ENCODE results near the gene LRRC7.
A peak's percentile ranks its signal among the peaks of the same experiment; 100 is the strongest.

LRRC7 gene

GRCh38 chr1:69691179-69691578 is 123.5 kb downstream of the LRRC7 start:
- H3K27me3 ChIP-seq (ENCODE audit: insufficient read depth, insufficient read length) = no peaks in the 10 kb centered on the region
- DNase-seq (ENCODE audit: low read depth, low spot score) = no peak
- no peak overlapping the region for H3K9ac ChIP-seq (ENCODE audit: insufficient read length, low read depth)
- no peaks in the 10 kb centered on the region for H3K36me3 ChIP-seq (ENCODE audit: insufficient read depth, insufficient read length, low read length)
- peaks cover 10% of the 10 kb centered on the region for H3K9me3 ChIP-seq (ENCODE audit: insufficient read depth, low read length)
- no peaks in the 10 kb centered on the region for H3K4me1 ChIP-seq (ENCODE audit: insufficient read depth, insufficient read length)
- no peak overlapping the region for H3K4me3 ChIP-seq (ENCODE audit: insufficient read length, low read depth)
- no peak for TF ChIP-seq YY1 (IDR thresholded peaks at IDR 0.05; ENCODE audit: insufficient read depth, insufficient read length)

DNA sequence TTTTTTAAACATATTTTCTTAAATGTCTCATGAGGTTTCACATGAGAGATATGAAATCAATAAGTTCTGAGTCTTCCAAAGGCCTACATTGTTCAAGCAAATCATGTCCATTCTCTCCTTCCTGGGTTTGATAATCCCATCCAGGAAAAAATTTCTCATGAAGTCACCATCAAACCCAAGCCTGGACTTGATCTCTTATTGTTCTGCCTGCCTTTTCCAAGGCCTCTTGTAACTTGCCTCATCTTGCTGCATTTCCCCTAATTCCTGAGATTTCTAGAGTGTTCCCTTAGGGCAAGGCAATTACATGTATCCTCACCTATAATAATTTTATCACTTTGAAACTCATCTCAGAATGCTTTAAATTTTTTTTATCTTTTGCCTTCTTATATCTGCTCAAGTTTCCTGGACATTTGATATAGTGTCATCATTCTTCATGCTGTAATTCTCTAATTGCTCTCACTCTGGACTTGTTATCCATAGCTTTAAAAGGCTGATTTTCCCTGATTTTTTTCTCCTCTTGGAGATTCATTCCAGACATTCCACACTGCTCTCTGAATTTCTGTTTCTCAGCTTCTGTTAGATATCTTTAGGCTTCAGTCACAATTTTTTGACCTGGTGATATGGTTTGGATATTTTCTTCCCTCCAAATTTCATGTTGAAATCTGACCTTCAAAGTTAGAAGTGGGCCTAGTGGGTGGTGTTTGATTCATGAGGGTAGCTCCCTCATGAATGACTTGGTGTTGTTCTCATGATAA is 126.4 kb downstream of the LRRC7 start:
- H3K36me3 ChIP-seq (ENCODE audit: insufficient read depth, insufficient read length, low read length) = no peaks in the 10 kb centered on the region
- no peaks in the 10 kb centered on the region for H3K9me3 ChIP-seq (ENCODE audit: insufficient read depth, low read length)
- H3K4me1 ChIP-seq (ENCODE audit: insufficient read depth, insufficient read length) = no peaks in the 10 kb centered on the region
- H3K27me3 ChIP-seq (ENCODE audit: insufficient read depth, insufficient read length) = no peaks in the 10 kb centered on the region
- H3K9ac ChIP-seq (ENCODE audit: insufficient read length, low read depth) = no peak overlapping the region
- TF ChIP-seq YY1 (IDR thresholded peaks at IDR 0.05; ENCODE audit: insufficient read depth, insufficient read length) (no peak), ZNF274 (IDR thresholded peaks at IDR 0.05; ENCODE audit: low read depth, low read length) (no peak), SUZ12 (IDR thresholded peaks at IDR 0.05; ENCODE audit: extremely low read depth, insufficient read depth, insufficient read length) (no peak)
- H3K4me3 ChIP-seq (ENCODE audit: insufficient read length, low read depth) = no peak overlapping the region
- DNase-seq (ENCODE audit: low read depth, low spot score) = no peak

DNA sequence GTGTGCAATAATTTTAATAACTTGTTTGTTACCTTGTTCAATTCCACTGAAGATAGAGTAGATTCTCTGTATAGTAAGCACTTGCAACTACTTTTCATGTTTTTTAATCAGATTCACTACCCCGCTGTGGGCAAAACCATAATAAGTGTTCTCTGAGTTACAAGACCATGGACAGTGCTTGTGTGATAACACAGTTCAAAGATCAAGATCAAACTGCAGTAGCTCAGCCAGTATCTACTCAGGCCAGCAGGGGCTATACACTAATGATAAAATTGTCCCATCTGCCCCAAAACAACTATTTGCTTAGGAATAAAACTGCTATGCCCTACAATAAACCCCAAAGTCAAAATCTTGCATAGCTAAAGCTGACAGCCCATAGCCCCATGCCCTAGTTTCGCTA is 129.6 kb downstream of the LRRC7 start:
- H3K4me3 ChIP-seq (ENCODE audit: insufficient read length, low read depth) = no peak overlapping the region
- no peak overlapping the region for H3K9ac ChIP-seq (ENCODE audit: insufficient read length, low read depth)
- no peaks in the 10 kb centered on the region for H3K27me3 ChIP-seq (ENCODE audit: insufficient read depth, insufficient read length)
- DNase-seq (ENCODE audit: low read depth, low spot score) = no peak
- H3K9me3 ChIP-seq (ENCODE audit: insufficient read depth, low read length) = no peaks in the 10 kb centered on the region
- no peaks in the 10 kb centered on the region for H3K36me3 ChIP-seq (ENCODE audit: insufficient read depth, insufficient read length, low read length)
- H3K4me1 ChIP-seq (ENCODE audit: insufficient read depth, insufficient read length) = no peaks in the 10 kb centered on the region
- TF ChIP-seq YY1 (IDR thresholded peaks at IDR 0.05; ENCODE audit: insufficient read depth, insufficient read length) = no peak
- TF ChIP-seq ZNF274 (IDR thresholded peaks at IDR 0.05; ENCODE audit: low read depth, low read length) = no peak
- TF ChIP-seq SUZ12 (IDR thresholded peaks at IDR 0.05; ENCODE audit: extremely low read depth, insufficient read depth, insufficient read length) = no peak

DNA sequence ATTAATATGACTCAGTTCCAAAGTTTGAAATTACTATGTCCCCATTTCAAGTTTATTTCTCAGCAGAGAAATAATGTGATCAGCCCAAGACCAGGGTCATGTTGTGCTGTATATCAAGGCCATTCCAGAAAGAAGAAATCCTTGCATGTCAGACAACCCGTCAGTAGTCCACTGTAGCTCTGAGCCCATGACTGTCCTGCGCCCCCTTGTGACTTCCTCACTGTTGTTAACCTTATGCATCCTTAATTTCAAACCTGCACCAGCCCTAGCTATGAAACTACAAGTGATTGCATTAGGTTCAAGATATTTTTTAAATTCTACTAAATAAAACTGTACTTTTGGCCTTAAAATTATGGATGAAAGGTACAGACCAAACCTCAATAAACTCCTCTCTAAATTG is 133.0 kb downstream of the LRRC7 start:
- peak; percentile 55 for DNase-seq (ENCODE audit: low read depth, low spot score)
- H3K4me1 ChIP-seq (ENCODE audit: insufficient read depth, insufficient read length) = no peaks in the 10 kb centered on the region
- TF ChIP-seq SUZ12 (IDR thresholded peaks at IDR 0.05; ENCODE audit: extremely low read depth, insufficient read depth, insufficient read length) = no peak
- no peak for TF ChIP-seq YY1 (IDR thresholded peaks at IDR 0.05; ENCODE audit: insufficient read depth, insufficient read length)
- no peak for TF ChIP-seq ZNF274 (IDR thresholded peaks at IDR 0.05; ENCODE audit: low read depth, low read length)
- no peaks in the 10 kb centered on the region for H3K9me3 ChIP-seq (ENCODE audit: insufficient read depth, low read length)
- H3K36me3 ChIP-seq (ENCODE audit: insufficient read depth, insufficient read length, low read length) = no peaks in the 10 kb centered on the region
- no peaks in the 10 kb centered on the region for H3K27me3 ChIP-seq (ENCODE audit: insufficient read depth, insufficient read length)
- H3K9ac ChIP-seq (ENCODE audit: insufficient read length, low read depth) = no peak overlapping the region
- H3K4me3 ChIP-seq (ENCODE audit: insufficient read length, low read depth) = no peak overlapping the region

GRCh38 chr1:69702085-69702484 is 134.4 kb downstream of the LRRC7 start:
- H3K36me3 ChIP-seq (ENCODE audit: insufficient read depth, insufficient read length, low read length) = no peaks in the 10 kb centered on the region
- TF ChIP-seq YY1 (IDR thresholded peaks at IDR 0.05; ENCODE audit: insufficient read depth, insufficient read length) (no peak), SUZ12 (IDR thresholded peaks at IDR 0.05; ENCODE audit: extremely low read depth, insufficient read depth, insufficient read length) (no peak), ZNF274 (IDR thresholded peaks at IDR 0.05; ENCODE audit: low read depth, low read length) (no peak)
- no peak overlapping the region for H3K9ac ChIP-seq (ENCODE audit: insufficient read length, low read depth)
- H3K4me1 ChIP-seq (ENCODE audit: insufficient read depth, insufficient read length) = no peaks in the 10 kb centered on the region
- no peak overlapping the region for H3K4me3 ChIP-seq (ENCODE audit: insufficient read length, low read depth)
- no peaks in the 10 kb centered on the region for H3K27me3 ChIP-seq (ENCODE audit: insufficient read depth, insufficient read length)
- DNase-seq (ENCODE audit: low read depth, low spot score) = no peak
- H3K9me3 ChIP-seq (ENCODE audit: insufficient read depth, low read length) = no peaks in the 10 kb centered on the region

GRCh38 chr1:69706473-69706872 is 138.8 kb downstream of the LRRC7 start:
- H3K36me3 ChIP-seq (ENCODE audit: insufficient read depth, insufficient read length, low read length) = no peaks in the 10 kb centered on the region
- no peak for DNase-seq (ENCODE audit: low read depth, low spot score)
- no peak overlapping the region for H3K4me3 ChIP-seq (ENCODE audit: insufficient read length, low read depth)
- no peaks in the 10 kb centered on the region for H3K27me3 ChIP-seq (ENCODE audit: insufficient read depth, insufficient read length)
- TF ChIP-seq YY1 (IDR thresholded peaks at IDR 0.05; ENCODE audit: insufficient read depth, insufficient read length) = no peak
- TF ChIP-seq SUZ12 (IDR thresholded peaks at IDR 0.05; ENCODE audit: extremely low read depth, insufficient read depth, insufficient read length) = no peak
- no peak for TF ChIP-seq ZNF274 (IDR thresholded peaks at IDR 0.05; ENCODE audit: low read depth, low read length)
- no peaks in the 10 kb centered on the region for H3K4me1 ChIP-seq (ENCODE audit: insufficient read depth, insufficient read length)
- no peak overlapping the region for H3K9ac ChIP-seq (ENCODE audit: insufficient read length, low read depth)
- H3K9me3 ChIP-seq (ENCODE audit: insufficient read depth, low read length) = no peaks in the 10 kb centered on the region

DNA sequence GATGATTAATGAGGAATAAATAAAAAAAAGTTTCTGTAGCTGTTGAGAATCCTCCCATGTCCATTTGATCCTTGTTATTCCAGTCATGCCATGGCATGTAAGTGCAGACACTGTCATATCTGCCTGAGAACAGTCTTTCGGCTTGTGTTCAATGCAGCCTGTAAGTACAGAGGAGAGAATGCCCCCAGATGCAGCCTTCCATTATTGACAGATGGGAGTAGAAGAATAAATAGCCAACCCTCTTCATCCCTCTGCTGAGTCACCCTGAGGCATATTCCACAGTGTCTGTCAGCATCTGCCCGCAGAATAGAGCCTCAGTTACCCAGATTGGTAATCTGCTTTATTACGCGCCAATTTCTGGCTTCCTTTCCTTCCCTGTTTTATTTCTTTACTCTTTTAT is 139.4 kb downstream of the LRRC7 start:
- H3K9me3 ChIP-seq (ENCODE audit: insufficient read depth, low read length) = no peaks in the 10 kb centered on the region
- H3K9ac ChIP-seq (ENCODE audit: insufficient read length, low read depth) = no peak overlapping the region
- no peaks in the 10 kb centered on the region for H3K4me1 ChIP-seq (ENCODE audit: insufficient read depth, insufficient read length)
- H3K27me3 ChIP-seq (ENCODE audit: insufficient read depth, insufficient read length) = no peaks in the 10 kb centered on the region
- TF ChIP-seq ZNF274 (IDR thresholded peaks at IDR 0.05; ENCODE audit: low read depth, low read length) (no peak), SUZ12 (IDR thresholded peaks at IDR 0.05; ENCODE audit: extremely low read depth, insufficient read depth, insufficient read length) (no peak), YY1 (IDR thresholded peaks at IDR 0.05; ENCODE audit: insufficient read depth, insufficient read length) (no peak)
- no peak overlapping the region for H3K4me3 ChIP-seq (ENCODE audit: insufficient read length, low read depth)
- DNase-seq (ENCODE audit: low read depth, low spot score) = no peak
- no peaks in the 10 kb centered on the region for H3K36me3 ChIP-seq (ENCODE audit: insufficient read depth, insufficient read length, low read length)
